ENCODE measurements around the gene GIPC1.
"Not testable (repeated sequence)": the region's sequence is repeated elsewhere in the genome, so short reads cannot be mapped to it uniquely, and the experiment has no call there.

The GIPC1 gene

DNA sequence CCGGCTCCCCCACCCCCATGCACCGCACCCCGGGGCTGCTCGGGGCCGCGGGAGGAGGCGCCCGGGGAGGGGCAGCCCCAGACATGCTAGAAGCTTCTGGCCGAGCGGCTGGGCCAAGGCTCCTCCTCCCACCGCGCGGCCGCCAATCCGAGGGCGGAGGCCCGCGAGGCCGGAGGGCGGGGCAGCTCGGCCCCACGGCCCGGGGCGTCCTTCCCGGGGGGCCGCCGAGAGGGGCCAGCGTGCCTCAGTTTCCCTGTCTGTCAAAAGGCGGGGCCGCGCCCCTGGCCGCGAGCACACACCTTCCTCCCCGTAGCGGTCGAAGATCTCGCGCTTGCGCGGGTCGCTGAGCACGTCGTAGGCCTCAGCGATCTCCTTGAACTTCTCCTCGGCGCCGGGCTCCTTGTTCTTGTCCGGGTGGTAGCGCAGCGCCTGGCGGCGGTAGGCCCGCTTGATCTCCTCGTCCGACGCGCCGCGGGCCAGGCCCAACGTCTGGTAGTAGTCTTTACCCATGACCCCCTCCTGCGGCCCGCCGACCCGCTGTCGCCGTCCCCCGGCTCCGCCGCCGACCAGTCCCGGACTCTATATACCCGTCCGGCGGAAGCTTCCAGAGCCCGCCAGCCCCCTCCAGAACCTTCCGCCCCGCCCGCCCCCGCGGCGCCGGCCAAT, 22.0 kb upstream of the GIPC1 start, which contains the start of gene DNAJB1:
DNAJB1 (minus strand) TSS at position 558 of the 666 bp plus-strand sequence; CDS start at position 510, 48 bp downstream.
- FAIRE-seq (no peak), DNase-seq (ENCODE audit: insufficient read length, low spot score) (peak; percentile 86)

DNA sequence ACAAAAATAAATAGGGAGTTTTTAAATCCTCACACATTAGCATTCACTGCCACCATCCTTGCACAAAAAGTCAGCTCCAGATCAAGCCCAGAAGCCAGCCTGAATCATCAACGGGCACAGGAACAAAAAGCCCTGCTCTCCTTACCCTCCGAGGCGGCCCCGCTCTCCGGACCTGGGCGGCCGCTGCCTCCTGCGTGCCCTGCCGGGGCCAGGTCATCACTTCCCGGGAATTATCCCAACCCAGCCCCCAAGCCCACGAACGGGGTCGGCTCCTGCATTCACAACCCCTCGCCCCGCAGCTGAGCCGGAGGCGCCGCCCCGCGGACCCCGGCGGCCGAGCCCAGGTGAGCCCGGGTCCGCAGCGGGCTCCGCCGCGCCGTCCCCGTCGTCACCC, 21.5 kb upstream of the GIPC1 start:
- no peak for FAIRE-seq
- no peak for DNase-seq (ENCODE audit: insufficient read length, low spot score)

DNA sequence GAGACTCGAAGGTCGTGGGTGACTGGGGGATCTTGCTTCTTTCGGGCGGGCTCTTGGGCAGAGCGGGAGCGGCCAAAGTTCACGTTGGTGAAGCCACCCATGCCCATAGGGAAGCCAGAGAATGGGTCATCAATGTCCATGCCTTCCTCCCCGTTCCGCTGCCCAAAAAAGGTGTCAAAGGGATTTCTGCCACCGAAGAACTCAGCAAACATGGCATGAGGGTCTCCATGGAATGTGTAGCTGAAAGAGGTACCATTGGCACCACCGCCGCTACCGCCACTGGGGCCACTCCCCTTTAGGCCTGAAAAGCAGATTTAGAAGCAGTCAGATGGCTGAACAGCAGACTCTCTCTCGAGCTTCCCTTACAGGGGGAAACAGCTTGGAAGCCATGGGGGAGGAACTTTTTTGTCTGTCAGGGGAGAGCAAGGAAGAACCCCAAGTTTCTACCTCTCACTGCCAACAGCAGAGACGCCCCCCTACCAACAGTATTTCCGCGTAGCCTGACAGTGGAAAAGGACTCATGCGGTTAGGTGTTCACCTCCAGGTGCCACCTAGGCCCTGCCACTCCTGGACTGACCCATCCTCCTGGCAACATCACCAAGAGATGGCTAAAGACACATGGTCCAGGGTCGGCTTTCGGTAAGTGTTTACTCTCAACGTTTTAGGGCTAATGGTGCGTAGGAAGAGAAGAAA, 21.0 kb upstream of the GIPC1 start:
- DNase-seq (ENCODE audit: insufficient read length, low spot score) (no peak), FAIRE-seq (no peak)

DNA sequence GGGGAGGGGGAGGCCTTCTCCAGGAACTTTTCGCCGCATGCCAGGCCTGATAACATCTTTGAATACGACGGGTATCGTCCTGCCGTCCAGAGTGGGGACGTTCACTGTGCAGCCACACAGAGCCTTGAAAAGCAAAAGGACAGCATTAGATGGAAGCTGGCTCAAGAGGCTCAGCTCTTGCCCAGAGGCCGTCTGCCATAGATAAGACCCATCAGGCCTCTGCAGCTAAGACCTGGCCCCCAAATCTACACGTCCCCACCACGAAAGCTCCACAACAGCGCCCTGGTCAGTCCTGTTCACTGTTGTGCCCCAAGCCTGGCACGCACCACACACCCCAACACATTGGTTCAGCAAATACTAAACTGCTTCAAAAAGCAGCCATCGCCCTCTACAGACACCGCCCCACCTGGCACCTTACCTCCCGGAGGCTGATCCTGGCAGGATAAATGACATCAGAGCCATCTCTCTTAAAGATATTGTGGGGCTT, 20.2 kb upstream of the GIPC1 start:
- DNase-seq (ENCODE audit: insufficient read length, low spot score), result no peak
- no peak for FAIRE-seq

DNA sequence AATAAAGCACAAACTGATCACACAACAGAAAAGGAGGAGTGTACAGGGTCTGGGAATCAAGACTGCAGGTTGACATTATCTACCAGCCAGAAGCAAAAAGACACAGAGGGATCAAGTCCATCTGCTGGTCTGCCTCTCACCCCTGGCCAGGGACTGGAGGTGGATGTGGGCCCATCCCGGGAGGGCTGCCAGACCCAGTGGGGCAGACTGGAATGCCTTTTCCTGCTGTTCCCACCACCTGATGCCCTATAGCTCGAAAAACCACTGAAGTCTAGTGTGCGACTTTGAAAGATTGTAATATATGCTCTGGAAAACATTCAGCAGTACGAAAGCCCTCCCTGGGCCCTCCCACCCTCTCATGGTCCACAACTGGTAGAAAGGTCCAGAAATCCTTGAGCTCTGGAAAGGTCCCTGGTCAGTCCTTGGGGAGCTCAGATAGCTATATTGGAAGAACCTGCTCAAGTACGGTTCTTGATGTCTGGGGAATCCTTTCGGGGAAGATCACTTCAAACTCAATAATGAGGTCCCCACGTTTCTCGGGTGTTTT, 19.6 kb upstream of the GIPC1 start:
- DNase-seq (ENCODE audit: insufficient read length, low spot score), result no peak
- no peak for FAIRE-seq

DNA sequence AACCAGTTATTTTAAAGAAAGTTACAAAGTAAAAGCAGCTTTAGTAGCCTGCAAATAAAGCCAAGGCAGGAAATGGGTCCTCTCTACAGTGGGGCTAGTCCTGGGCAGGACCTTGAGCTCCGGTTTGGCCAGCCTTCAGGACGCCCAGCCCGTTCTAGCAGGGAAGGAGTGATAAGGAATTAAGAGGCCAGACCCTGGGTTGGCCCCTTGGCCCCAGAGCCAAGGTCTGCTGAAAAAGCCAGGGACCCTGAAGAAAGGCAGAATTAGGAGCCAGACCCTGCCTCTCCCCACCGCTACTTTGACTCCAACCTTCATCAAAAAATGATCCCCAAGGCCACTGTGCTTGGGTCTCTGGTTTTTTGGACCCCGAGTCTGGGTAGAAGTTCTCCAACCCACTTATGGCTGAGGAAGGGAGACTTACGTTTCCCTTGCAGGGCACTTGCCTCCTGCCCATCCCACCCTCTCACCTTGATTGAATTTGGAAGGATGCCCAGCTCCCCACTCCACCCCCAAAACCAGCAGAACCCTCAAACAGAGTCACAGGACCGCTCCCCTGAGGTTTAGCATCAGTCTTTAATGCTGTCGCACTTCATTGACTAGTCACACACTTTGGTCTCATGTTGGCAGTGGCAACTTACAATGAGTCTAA, 18.4 kb upstream of the GIPC1 start:
- DNase-seq (ENCODE audit: insufficient read length, low spot score) (no peak), FAIRE-seq (no peak)

DNA sequence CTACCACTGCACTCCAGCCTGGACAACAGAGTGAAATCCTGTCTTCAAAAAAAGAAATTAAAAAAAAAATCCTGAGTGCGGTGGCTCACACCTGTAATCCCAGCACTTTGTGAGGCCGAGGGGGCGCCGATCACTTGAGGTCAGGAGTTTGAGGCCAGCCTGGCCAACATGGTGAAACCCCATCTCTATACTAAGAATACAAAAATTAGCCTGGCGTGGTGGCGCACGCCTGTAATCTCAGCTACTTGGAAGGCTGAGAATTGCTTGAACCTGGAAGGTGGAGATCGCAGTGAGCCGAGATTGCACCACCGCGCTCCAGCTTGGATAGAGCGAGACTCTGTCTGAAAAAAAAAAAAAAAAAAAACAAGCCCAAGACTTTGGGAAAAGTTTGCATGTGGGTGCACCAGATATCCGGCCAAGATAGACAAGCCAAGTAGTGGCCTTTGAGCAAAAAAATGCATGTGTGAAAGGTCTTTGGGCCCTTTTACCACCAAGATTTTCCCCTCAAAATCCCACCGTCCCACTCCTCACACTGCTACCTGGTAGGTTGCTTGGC, 16.6 kb upstream of the GIPC1 start:
- FAIRE-seq, result no peak
- no peak for DNase-seq (ENCODE audit: insufficient read length, low spot score)

DNA sequence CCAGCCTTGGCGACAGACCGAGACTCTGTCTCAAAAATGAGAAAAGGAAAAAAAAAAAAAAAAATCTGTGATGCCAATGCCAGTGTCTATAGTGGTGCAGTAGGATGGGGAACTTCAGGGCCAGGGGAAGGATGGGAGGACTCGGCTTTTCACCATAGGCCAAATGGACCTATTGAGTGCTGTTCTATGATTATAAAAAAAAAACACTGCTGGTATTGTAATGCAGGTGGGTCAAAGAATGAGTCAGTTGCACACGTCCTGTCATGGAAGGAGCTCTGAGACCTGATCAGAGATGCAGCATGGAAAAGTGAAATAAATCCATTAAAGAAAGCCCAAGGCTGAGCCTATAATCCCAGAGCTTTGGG, 15.3 kb upstream of the GIPC1 start:
- FAIRE-seq (no peak), DNase-seq (ENCODE audit: insufficient read length, low spot score) (no peak)

DNA sequence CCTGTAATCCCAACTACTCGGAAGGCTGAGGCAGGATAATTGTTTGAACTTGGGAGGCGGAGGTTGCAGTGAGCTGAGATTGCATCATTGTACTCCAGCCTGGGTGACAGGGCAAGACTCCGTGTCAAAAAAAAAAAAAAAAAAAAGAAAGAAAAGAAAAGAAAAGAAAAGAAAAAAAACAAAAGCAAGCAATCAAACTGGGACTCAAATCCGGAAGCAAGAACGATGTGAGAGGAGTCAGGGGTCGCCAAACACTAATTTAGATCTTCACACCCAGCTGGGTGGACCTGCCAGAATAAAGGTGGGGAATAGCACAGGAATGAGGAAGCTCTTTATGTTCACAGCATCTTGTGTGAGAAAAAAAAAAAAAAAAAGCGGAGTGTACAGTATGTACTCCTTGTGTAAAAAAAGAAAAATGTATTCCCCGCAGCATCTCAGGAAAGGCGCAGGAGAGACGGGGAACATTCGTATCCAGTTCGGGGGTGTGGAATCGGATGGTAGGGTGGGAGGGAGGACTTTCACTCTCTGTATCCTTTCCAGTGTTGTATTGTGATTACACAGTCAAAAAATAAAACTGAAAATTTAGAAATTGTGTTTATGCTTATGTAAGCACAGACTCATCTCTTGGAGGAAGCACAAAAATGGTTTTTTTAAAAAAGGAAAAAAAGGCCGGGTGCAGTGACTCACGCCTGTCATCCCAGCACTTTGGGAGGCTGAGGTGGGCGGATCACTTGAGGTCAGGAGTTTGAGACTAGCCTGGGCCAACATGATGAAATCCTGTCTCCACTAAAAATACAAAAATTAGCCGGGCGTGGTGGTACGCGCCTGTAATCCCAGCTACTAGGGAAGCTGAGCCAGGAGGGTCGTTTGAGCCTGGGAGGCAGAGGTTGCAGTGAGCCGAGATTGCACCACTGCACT, 14.6 kb upstream of the GIPC1 start:
- no peak for FAIRE-seq
- DNase-seq (ENCODE audit: insufficient read length, low spot score), result no peak

DNA sequence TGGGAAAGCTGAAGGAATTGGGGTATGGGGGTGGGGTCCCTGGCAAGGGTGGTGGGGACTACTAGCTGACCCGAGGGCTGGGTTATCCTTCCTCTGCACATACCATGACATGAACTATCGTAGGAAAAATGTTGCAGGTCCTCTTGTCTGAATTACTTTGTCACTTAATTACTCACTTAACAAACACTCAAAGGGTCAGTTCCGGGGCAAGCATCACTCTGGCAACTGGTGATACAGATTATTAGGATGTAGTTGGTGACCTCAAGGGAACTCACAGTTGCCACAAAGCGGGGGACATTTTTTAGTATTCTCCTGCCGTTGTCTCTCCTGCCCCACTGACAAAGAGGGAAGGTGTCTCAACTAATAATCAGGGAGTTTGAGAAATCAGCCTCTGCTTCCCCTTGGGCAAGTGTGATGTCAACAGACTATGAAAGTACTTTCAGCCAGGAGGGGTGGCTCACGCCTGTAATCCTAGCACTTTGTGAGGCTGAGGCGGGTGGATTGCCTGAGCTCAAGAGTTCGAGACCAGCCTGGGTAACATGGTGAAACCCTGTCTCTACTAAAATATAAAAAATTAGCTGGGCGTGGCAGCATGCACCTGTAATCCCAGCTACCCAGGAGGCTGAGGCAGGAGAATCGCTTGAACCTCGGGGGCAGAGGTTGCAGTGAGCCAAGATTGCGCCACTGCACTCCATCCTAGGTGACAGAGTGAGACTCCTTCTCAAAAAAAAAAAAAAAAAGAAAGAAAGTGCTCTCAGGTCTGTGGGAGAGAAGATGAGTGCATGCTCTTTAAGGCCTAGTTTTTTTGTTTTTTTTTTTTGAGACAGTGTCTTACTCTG, 12.0 kb upstream of the GIPC1 start:
- DNase-seq (ENCODE audit: insufficient read length, low spot score) (no peak), FAIRE-seq (peak; percentile 13)

DNA sequence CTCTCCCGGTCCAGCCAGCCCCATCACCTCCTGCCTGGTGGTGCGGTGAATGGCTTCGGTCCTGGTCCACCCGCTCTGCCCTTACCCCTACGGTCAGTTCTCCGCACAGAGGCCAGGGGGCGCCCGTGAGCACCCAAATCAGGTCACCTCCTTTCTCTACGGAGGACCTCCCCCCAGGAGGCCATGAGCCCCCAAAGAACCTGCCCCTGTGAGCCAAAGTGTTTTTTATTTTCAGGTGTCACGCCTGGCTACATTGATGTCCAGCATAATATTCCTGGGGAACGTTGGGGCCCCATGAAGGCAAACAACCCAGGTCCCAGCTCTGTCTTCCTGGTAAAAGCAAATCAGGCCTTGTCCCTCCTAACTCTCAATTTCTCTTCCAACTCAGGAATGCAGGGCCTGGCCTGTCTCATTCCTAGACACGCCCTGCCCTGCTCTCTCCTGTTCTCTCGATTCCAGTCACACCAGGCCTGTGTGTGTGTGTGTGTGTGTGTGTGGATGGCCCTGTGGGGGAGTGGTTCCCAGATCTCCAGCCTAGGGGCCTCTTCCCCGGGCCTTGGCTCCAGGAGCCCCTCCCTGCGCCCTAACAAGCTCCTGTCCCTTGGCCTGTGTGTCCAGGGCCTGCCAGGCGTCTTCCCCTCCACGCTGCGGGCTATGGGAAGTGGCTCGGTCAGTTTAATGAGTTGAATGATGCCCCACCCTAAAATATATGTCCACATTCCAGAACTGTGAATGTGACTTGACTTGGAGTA, 9.7 kb upstream of the GIPC1 start:
- DNase-seq (ENCODE audit: insufficient read length, low spot score), result peak; percentile 87
- FAIRE-seq, result peak; percentile 80

DNA sequence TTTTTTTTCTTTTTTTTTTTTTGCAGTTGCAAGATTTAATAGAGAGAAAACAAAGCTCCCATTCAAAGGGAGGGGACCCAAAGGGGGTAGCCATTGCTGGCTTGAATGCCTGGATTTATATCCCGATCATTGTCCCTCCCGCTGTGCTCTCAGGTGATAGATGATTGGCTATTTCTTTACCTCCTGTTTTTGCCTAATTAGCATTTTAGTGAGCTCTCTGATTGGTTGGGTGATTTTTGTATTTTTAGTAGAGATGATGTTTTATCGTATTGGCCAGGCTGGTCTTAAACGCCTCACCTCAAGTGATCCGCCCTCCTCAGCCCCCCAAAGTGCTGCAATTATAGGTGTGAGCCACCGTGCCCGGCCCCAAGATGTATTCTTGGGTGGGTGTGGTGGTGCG, 8.6 kb upstream of the GIPC1 start:
- DNase-seq (ENCODE audit: insufficient read length, low spot score); FAIRE-seq: not testable (repeated sequence)

DNA sequence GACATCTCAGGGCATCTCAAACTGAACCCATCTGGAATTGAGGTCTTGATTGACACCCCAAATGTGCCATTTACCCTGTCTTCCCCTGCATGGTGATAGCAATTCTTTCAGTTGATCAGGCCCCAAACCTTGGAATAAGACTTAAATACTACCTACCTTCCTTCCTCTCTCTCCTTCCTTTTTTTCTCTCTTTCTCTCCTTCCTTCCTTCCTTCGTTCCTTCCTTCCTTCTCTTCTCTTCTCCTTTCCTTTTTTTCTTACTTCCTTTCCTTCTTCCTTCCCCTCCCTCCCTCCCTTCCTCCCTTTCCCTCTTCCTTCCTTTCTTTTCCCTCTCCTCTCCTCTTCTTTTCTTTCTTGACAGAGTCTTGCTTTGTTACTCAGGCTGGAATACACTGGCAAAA, 7.4 kb upstream of the GIPC1 start:
- DNase-seq (ENCODE audit: insufficient read length, low spot score) (no peak), FAIRE-seq (no peak)

DNA sequence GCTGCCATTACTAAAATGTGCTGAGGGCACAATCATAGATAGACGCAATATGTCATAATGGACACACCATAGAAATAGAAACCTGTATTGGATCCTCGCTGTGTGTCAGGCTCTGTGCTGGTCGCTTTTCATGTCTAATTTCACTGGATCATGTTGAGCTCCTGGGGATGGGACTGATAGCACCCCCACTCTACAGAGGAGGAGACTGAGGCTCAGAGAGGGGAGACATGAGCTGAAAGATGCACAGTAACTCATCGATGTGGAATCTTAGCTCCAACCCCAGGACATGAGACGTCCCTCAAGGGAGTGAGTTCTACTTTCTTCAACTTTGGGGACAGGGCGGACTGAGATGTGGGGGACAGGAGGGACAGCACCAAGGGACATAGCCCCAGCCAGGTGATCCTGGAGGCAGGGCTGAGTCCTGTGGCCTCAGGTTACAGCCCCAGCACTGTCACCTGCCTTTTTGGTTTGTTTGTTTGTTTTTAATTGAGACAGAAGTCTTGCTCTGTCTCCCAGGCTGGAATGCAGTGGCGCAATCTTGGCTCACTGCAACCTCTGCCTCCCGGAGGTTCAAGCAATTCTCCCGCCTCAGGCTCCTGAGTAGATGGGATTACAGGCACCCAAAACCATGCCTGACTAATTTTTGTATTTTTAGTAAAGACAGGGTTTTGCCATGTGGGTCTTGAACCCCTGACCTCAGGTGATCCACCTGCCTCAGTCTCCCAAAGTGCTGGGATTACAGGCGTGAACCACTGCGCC, 6.6 kb upstream of the GIPC1 start:
- no peak for DNase-seq (ENCODE audit: insufficient read length, low spot score)
- FAIRE-seq, result no peak

DNA sequence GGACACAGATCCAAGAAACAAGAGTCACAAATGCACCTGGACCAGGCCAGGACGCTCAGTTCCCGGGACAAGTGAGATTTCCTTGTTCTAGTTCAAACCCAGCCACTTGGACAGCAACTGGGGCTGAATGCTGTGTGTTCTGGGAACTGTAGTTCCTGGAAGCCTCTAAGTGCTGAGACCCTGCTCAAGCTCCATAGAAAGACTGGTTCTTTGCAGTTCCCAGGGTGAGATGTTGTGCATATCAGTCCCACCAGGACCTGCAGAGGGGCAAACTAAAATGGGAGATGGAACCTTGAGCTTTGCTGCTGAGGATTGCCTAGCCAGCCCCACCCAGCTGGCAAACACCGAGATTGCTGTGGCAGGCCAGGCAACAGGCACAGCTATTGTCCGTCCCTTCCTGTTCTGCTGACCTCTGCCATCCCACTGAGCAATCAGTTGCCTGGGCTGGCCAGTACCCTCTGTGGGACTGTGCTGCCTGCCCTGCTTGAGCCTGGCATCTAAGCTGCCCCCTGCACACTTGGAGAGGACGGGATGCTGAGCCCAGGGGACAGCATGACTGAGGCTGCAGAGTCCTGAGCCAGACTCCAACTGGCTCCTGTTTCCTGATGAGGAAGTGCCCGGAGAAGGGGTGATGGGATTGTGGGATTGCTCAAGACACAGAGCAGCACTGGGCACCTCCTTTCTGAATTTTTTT, 1.4 kb upstream of the GIPC1 start:
- peak; percentile 33 for FAIRE-seq

DNA sequence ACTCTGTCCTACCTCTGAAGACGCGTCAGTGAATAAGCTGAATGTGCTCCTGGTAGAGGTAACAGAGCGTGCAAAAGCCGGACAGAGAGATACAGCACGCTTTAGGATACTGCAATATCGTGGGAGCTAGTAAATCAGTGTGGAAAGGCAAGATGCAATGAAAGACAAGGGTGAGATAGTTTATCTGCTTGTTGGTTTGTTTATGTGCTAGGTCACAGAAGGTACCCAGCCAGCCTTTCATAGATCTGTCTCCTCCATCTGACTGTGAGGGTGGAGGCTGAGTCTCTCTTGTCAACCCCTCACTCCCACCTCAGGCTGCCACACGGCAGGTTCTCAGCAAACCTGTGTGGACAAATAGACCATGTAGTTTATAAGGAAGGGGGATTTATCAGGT, 904 bp upstream of the GIPC1 start:
- FAIRE-seq, result no peak
- no peak for DNase-seq (ENCODE audit: insufficient read length, low spot score)

More for the DNA sequence above, 1.4 kb upstream of the GIPC1 start:
- no peak for DNase-seq (ENCODE audit: insufficient read length, low spot score)

DNA sequence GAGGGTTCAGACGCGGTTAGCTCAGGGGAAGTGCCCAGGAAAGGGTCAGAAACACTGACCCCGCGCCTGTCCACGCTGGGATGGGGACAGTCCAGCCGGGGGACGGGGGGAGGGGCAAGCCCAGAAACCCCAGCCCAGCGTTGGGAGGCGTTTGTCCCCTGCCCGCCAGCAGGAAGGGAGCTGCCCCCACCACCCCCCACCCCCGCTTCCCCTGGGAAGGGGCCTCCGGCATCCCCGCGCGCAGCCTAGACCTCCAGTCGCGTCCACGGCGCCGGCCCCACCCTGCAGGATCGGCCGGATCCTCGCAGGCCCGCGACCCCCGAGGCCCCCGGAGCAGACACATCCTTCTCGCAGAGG, 277 bp downstream of the GIPC1 start:
- DNase-seq (ENCODE audit: insufficient read length, low spot score), result no peak
- no peak for FAIRE-seq

Data from HTR-8/SVneo (cell line).